T-helper 17 cell (primary cell): ENCODE results near the gene UGT2B28. TPM values are rescaled to one million over a fixed set of nuclear protein-coding genes. Genes with fewer than 3 reads are reported as not detected.
"Not testable (repeated sequence)": the region's sequence is repeated elsewhere in the genome, so short reads cannot be mapped to it uniquely, and the experiment has no call there.

Source experiments
- ATAC-seq: fragments of 150-1000 bp; cut with Tn5 transposase; 2 replicates; pipeline ENCODE4 v1.10.0; 2021; ENCODE audit warnings: mild to moderate bottlenecking, moderate library complexity
- DNase-seq, 3 donors: peaks; one replicate each; pipeline versions ENCODE4 v3.0.0 to v3.0.0-alpha.2; 2020 to 2021
- H3K9me3 ChIP-seq: one replicate; pipeline ENCODE4 v1.7.0; 2013; ENCODE audit warnings: low read length, mild to moderate bottlenecking; ENCODE audit not compliant: control insufficient read depth, poor library complexity, severe bottlenecking
- H3K27ac Mint-ChIP-seq: one replicate; pipeline ENCODE4 v1.8.0; 2022; ENCODE audit warnings: mild to moderate bottlenecking, moderate library complexity, mixed read lengths
- H3K27me3 Mint-ChIP-seq: one replicate; pipeline ENCODE4 v1.8.0; 2022; ENCODE audit warnings: mixed read lengths
- H3K36me3 Mint-ChIP-seq: one replicate; pipeline ENCODE4 v1.8.0; 2022; ENCODE audit warnings: low read depth, mixed read lengths
- H3K4me1 Mint-ChIP-seq: one replicate; pipeline ENCODE4 v1.8.0; 2022; ENCODE audit warnings: mild to moderate bottlenecking, mixed read lengths
- H3K4me3 Mint-ChIP-seq: one replicate; pipeline ENCODE4 v1.8.0; 2022; ENCODE audit warnings: mild to moderate bottlenecking, moderate library complexity, mixed read lengths
- total RNA-seq, 4 donors: library from RNA in 2 of 4; stranded (reverse) in 2 of 4; gene quantifications; one replicate each; pipeline ENCODE4 v1.2.3 and lab custom pipeline; 2022 to 2026

UGT2B28 gene
- total RNA-seq (not detected), total RNA-seq (lab: John Stamatoyannopoulos, UW) (0 reads per million in 2 donors)

- DNase-seq, H3K4me3 Mint-ChIP-seq, H3K4me1 Mint-ChIP-seq, ATAC-seq, H3K27me3 Mint-ChIP-seq, H3K27ac Mint-ChIP-seq, H3K36me3 Mint-ChIP-seq, H3K9me3 ChIP-seq: not testable (repeated sequence)
Measured at GRCh38 chr4:69280081-69280480, at the start of gene UGT2B28. TSS of gene UGT2B28 (plus strand) at chr4:69280475. CDS start at chr4:69280501, 26 bp downstream.

GRCh38 chr4:69239092-69239491 is 41.2 kb upstream of the UGT2B28 start:
- no peaks in the 10 kb centered on the region for H3K27me3 Mint-ChIP-seq
- H3K4me1 Mint-ChIP-seq, result no peaks in the 10 kb centered on the region
- no peaks in the 10 kb centered on the region for H3K36me3 Mint-ChIP-seq

GRCh38 chr4:69239557-69240168 is 40.6 kb upstream of the UGT2B28 start:
- Mint-ChIP-seq H3K36me3 (no peaks in the 10 kb centered on the region), H3K4me3 (no peak overlapping the region), H3K4me1 (no peaks in the 10 kb centered on the region), H3K27me3 (no peaks in the 10 kb centered on the region), H3K27ac (no peak overlapping the region)
- ATAC-seq (no peak), DNase-seq (no peak)
- H3K9me3 ChIP-seq, result no peaks in the 10 kb centered on the region

More at GRCh38 chr4:69239092-69239491, 41.2 kb upstream of the UGT2B28 start:
- DNase-seq (no peak), ATAC-seq (no peak)
- H3K9me3 ChIP-seq, result no peaks in the 10 kb centered on the region
- no peak overlapping the region for H3K27ac Mint-ChIP-seq
- no peak overlapping the region for H3K4me3 Mint-ChIP-seq

GRCh38 chr4:69240787-69241186 is 39.5 kb upstream of the UGT2B28 start:
- DNase-seq, H3K4me1 Mint-ChIP-seq, ATAC-seq, H3K4me3 Mint-ChIP-seq, H3K36me3 Mint-ChIP-seq, H3K27me3 Mint-ChIP-seq, H3K9me3 ChIP-seq, H3K27ac Mint-ChIP-seq: not testable (repeated sequence)

GRCh38 chr4:69241746-69242145 is 38.5 kb upstream of the UGT2B28 start:
- not testable (repeated sequence) for H3K4me1 Mint-ChIP-seq, DNase-seq, H3K9me3 ChIP-seq, H3K27me3 Mint-ChIP-seq, H3K36me3 Mint-ChIP-seq, ATAC-seq, H3K27ac Mint-ChIP-seq, H3K4me3 Mint-ChIP-seq

GRCh38 chr4:69242562-69243240 is 37.6 kb upstream of the UGT2B28 start:
- H3K9me3 ChIP-seq, H3K27me3 Mint-ChIP-seq, H3K4me1 Mint-ChIP-seq, H3K36me3 Mint-ChIP-seq, ATAC-seq, H3K4me3 Mint-ChIP-seq, H3K27ac Mint-ChIP-seq, DNase-seq: not testable (repeated sequence)

GRCh38 chr4:69250884-69251283 is 29.4 kb upstream of the UGT2B28 start:
- not testable (repeated sequence) for H3K36me3 Mint-ChIP-seq, H3K27ac Mint-ChIP-seq, H3K4me3 Mint-ChIP-seq, ATAC-seq, DNase-seq, H3K4me1 Mint-ChIP-seq, H3K27me3 Mint-ChIP-seq, H3K9me3 ChIP-seq

GRCh38 chr4:69253147-69253772 is 27.0 kb upstream of the UGT2B28 start:
- not testable (repeated sequence) for H3K4me3 Mint-ChIP-seq, H3K27ac Mint-ChIP-seq

GRCh38 chr4:69268612-69269011 is 11.7 kb upstream of the UGT2B28 start:
- H3K27ac Mint-ChIP-seq, H3K4me1 Mint-ChIP-seq, H3K27me3 Mint-ChIP-seq: not testable (repeated sequence)

More at GRCh38 chr4:69253147-69253772, 27.0 kb upstream of the UGT2B28 start:
- H3K27me3 Mint-ChIP-seq, H3K9me3 ChIP-seq, H3K36me3 Mint-ChIP-seq, DNase-seq, ATAC-seq, H3K4me1 Mint-ChIP-seq: not testable (repeated sequence)

GRCh38 chr4:69296356-69296755 is 16.1 kb downstream of the UGT2B28 start:
- not testable (repeated sequence) for H3K36me3 Mint-ChIP-seq, H3K4me3 Mint-ChIP-seq, H3K4me1 Mint-ChIP-seq, ATAC-seq, DNase-seq, H3K27ac Mint-ChIP-seq, H3K9me3 ChIP-seq, H3K27me3 Mint-ChIP-seq

More at GRCh38 chr4:69268612-69269011, 11.7 kb upstream of the UGT2B28 start:
- not testable (repeated sequence) for H3K36me3 Mint-ChIP-seq, H3K4me3 Mint-ChIP-seq, H3K9me3 ChIP-seq, DNase-seq, ATAC-seq

- not testable (repeated sequence) for H3K4me3 Mint-ChIP-seq
Measured at GRCh38 chr4:69308426-69309033, 28.3 kb downstream of the UGT2B28 start.

GRCh38 chr4:69309549-69310076 is 29.3 kb downstream of the UGT2B28 start:
- H3K27me3 Mint-ChIP-seq, ATAC-seq, H3K36me3 Mint-ChIP-seq, H3K9me3 ChIP-seq, DNase-seq, H3K27ac Mint-ChIP-seq, H3K4me3 Mint-ChIP-seq, H3K4me1 Mint-ChIP-seq: not testable (repeated sequence)

More at GRCh38 chr4:69308426-69309033, 28.3 kb downstream of the UGT2B28 start:
- not testable (repeated sequence) for DNase-seq, H3K27me3 Mint-ChIP-seq, ATAC-seq, H3K27ac Mint-ChIP-seq, H3K9me3 ChIP-seq, H3K4me1 Mint-ChIP-seq, H3K36me3 Mint-ChIP-seq

GRCh38 chr4:69310262-69310661 is 30.0 kb downstream of the UGT2B28 start:
- DNase-seq, H3K9me3 ChIP-seq, H3K4me1 Mint-ChIP-seq, H3K27ac Mint-ChIP-seq, H3K27me3 Mint-ChIP-seq, H3K36me3 Mint-ChIP-seq, H3K4me3 Mint-ChIP-seq, ATAC-seq: not testable (repeated sequence)
